ENCODE results near the gene HIVEP2.
A peak's percentile ranks its signal among the peaks of the same experiment; 100 is the strongest.

Gene HIVEP2

GRCh38 chr6:142764311-142764710 lies 180.7 kb downstream of the HIVEP2 start:
- DNase-seq, result no peak
- TF ChIP-seq POLR2A (IDR thresholded peaks at IDR 0.05; ENCODE audit: low read length), result no peak
- no peak for TF ChIP-seq GATA1 (IDR thresholded peaks at IDR 0.05; ENCODE audit: low read depth, low read length)

- TF ChIP-seq POLR2A (IDR thresholded peaks at IDR 0.05; ENCODE audit: low read length), result no peak
- TF ChIP-seq GATA1 (IDR thresholded peaks at IDR 0.05; ENCODE audit: low read depth, low read length), result no peak
Observed at GRCh38 chr6:142763205-142763604, 181.8 kb downstream of the HIVEP2 start.

GRCh38 chr6:142761756-142762155 lies 183.2 kb downstream of the HIVEP2 start:
- no peak for TF ChIP-seq POLR2A (IDR thresholded peaks at IDR 0.05; ENCODE audit: low read length)
- DNase-seq, result no peak

More at GRCh38 chr6:142763205-142763604, 181.8 kb downstream of the HIVEP2 start:
- no peak for DNase-seq

DNA sequence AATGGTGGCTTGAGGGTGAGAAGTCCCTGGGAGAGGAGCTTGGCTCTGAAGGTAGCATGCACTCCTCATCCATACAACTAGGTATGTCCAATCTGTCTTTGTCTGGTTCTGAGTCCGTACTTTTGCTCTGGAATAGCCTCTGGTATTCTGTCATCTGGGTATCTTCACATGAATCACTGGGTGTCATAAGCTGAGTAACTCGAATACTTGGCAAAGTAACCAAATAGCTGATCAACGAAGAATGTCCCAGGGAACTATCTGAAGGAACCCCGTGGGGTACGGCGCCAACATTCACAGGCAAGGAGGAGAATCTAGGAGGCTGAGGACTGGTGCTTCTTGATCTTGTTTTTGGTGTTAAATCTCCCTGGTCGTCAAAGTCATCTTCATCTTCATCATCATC lies 184.8 kb downstream of the HIVEP2 start:
- TF ChIP-seq GATA1 (IDR thresholded peaks at IDR 0.05; ENCODE audit: low read depth, low read length), result no peak
- TF ChIP-seq POLR2A (IDR thresholded peaks at IDR 0.05; ENCODE audit: low read length), result no peak
- no peak for DNase-seq

DNA sequence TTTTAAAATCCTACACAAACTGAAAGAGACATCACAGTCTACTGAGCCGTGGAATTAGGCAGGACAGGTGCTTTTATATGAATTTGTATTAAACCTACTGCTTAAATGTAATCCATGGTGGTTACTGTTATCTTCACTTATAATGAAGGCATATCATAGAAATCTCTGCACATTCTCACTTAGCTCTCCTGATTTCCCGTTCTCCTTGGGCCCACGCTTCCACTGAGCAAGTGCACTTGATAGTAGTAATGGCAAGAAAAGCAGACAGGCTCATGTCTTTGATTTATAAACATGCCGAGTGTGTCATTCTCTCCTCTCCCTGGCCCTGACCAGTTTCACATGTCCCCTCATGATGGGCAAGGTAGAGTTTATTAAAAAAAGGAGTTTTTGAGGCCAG lies 186.3 kb downstream of the HIVEP2 start:
- TF ChIP-seq POLR2A (IDR thresholded peaks at IDR 0.05; ENCODE audit: low read length), result no peak
- TF ChIP-seq GATA1 (IDR thresholded peaks at IDR 0.05; ENCODE audit: low read depth, low read length), result no peak
- no peak for DNase-seq

GRCh38 chr6:142757852-142758628 lies 186.9 kb downstream of the HIVEP2 start:
- TF ChIP-seq GATA1 (IDR thresholded peaks at IDR 0.05; ENCODE audit: low read depth, low read length) (no peak), POLR2A (IDR thresholded peaks at IDR 0.05; ENCODE audit: low read length) (no peak)
- no peak for DNase-seq

DNA sequence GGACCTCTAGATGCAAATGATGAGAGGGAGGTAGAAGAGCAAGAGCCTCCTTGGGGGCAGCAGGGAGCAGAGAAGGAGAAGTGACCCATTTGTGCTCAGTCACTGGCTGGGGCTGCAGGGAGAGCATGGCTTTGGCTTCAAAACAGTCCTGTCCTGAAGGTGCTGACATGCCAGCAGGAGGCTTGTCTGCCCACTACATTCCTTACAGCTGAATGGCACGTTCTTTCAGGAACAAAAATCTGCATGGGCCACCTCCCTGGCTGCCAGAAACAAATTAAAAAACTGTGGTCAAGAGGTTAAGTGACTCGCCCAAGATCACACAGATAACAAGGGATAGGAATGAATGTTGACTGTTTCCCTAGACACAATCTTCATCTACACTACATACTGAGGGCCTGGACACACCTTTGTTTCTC lies 188.8 kb downstream of the HIVEP2 start:
- TF ChIP-seq POLR2A (IDR thresholded peaks at IDR 0.05; ENCODE audit: low read length) (no peak), GATA1 (IDR thresholded peaks at IDR 0.05; ENCODE audit: low read depth, low read length) (no peak)
- no peak for DNase-seq

- no peak for DNase-seq
- TF ChIP-seq GATA1 (IDR thresholded peaks at IDR 0.05; ENCODE audit: low read depth, low read length) (no peak), POLR2A (IDR thresholded peaks at IDR 0.05; ENCODE audit: low read length) (no peak)
Observed at GRCh38 chr6:142753196-142753595, 191.8 kb downstream of the HIVEP2 start.

DNA sequence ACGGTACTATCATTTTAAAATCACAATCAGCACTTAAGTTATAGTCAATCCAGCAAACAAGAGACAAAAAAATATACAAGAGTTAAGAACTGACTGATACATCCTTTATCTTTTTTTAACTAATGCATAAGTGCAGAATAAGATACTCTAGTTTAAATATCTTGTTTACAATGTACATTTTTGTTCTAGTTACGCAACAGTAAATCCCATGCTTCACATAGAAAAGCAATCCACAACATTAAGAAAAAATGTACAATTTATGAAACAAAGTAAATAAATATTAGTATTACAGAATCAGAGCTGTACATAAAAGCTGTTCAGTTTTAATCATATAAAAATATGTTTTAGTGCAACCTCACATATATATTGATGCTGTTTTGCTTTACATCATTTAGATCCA lies 192.6 kb downstream of the HIVEP2 start:
- TF ChIP-seq POLR2A (IDR thresholded peaks at IDR 0.05; ENCODE audit: low read length) (no peak), GATA1 (IDR thresholded peaks at IDR 0.05; ENCODE audit: low read depth, low read length) (no peak)
- DNase-seq, result no peak

DNA sequence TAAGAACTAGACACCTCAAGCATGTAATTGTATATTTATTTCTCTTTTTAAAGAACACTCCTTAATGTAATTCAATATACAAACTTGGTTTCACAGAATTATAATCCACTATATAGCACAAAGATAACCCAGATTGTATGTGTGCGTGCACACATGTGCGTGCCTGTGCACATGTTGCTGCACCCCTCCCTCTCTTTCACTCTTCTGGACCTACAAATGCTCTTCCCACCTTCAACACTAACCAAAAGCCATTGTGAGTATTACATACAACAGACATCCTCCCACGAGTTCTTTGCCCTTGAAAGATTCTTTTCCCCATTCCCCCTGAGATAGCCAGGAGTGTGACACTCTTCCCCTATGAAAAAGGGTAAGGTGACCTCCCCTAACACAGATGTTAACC lies 193.5 kb downstream of the HIVEP2 start:
- no peak for DNase-seq
- TF ChIP-seq GATA1 (IDR thresholded peaks at IDR 0.05; ENCODE audit: low read depth, low read length) (no peak), POLR2A (IDR thresholded peaks at IDR 0.05; ENCODE audit: low read length) (no peak)

GRCh38 chr6:142750998-142751397 lies 194.0 kb downstream of the HIVEP2 start:
- no peak for DNase-seq
- TF ChIP-seq POLR2A (IDR thresholded peaks at IDR 0.05; ENCODE audit: low read length), result no peak
- TF ChIP-seq GATA1 (IDR thresholded peaks at IDR 0.05; ENCODE audit: low read depth, low read length), result no peak

DNA sequence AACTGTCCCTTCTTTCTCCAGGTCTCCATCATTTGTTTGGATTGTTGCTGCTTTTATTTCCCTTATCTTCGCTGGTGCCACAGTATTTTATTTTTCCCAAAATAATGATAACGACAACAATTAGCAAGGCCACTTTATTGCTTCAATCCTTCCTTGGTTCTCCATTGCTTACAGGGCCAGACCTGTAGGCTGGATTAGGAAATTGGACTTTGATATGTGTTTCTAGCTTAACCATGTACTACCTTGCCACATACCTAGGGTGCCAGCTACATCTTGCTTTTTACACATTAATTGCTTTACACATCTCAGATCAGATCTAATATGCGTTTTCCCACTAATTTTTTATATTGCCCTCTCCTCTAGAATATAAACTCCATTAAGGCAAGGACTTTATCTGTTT lies 195.4 kb downstream of the HIVEP2 start:
- no peak for TF ChIP-seq GATA1 (IDR thresholded peaks at IDR 0.05; ENCODE audit: low read depth, low read length)
- no peak for TF ChIP-seq POLR2A (IDR thresholded peaks at IDR 0.05; ENCODE audit: low read length)
- no peak for DNase-seq

- peak in 1 of 2 experiments; percentile 1 for DNase-seq
- TF ChIP-seq POLR2A (IDR thresholded peaks at IDR 0.05; ENCODE audit: low read length) (no peak), GATA1 (IDR thresholded peaks at IDR 0.05; ENCODE audit: low read depth, low read length) (no peak)
Observed at GRCh38 chr6:142746524-142746923, 198.5 kb downstream of the HIVEP2 start.

DNA sequence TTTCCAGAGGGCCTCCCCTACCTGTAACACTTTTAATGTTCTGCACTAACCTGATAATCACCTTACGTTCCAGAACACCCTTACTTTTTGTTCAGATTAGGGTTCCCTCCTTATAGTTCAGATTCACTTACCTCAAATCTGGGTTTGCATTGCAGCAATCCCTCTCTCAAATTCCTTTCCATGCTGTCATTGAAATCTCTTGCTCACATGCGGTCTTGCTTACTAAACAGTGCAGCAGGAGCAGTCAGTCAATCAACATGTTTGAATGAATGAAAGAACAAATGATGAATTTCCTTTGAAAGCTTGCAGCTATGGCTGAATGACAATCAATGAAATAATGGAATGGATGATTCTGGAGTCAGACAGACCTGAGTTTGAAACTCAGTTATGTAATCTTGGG lies 200.1 kb downstream of the HIVEP2 start:
- TF ChIP-seq POLR2A (IDR thresholded peaks at IDR 0.05; ENCODE audit: low read length) (no peak), GATA1 (IDR thresholded peaks at IDR 0.05; ENCODE audit: low read depth, low read length) (no peak)
- DNase-seq, result no peak

DNA sequence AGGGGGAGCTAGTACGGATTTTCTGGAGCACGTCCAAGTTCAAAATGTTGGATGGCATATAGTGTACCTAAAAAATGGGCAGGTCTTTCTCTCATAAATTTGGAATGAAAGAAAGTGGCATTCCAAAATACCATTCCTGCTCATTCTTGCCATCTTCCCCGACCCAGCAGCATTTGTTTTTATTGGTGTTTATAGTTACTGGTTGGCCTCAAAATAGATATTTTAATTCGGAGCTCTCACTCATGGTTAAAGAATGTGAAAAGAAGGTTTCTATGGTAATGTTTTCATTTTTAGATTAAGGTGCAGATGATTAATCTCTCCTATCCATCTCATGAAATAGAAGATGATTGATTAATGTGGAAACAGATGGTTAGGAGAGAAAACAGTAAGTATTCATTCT lies 204.5 kb downstream of the HIVEP2 start:
- no peak for TF ChIP-seq GATA1 (IDR thresholded peaks at IDR 0.05; ENCODE audit: low read depth, low read length)
- TF ChIP-seq POLR2A (IDR thresholded peaks at IDR 0.05; ENCODE audit: low read length), result no peak
- no peak for DNase-seq

Measured in erythroblast (primary cell).